ENCODE results near the gene AMN1.
A peak's percentile ranks its signal among the peaks of the same experiment; 100 is the strongest.
"Not testable (repeated sequence)": the region's sequence is repeated elsewhere in the genome, so short reads cannot be mapped to it uniquely, and the experiment has no call there.

Gene AMN1

DNA sequence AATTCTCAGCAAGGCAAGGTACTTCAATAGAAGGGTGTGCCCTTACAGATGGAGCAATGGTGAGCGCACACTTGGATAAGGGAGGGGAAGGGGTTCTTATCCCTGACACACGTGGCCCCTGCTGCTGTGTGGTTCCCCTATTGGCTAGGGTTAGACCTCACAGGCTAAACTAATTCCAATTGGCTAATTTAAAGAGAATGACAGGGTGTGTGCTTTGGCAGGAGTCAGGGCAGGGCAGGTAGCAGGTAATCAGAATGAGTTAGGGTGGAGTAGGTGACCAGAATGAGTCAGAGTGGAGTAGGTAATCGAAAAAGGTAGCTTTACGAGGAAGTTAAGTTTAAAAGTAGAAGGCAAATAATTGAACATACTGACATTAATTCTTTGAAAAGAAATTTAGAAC lies 15.5 kb upstream of the AMN1 start:
- ATAC-seq, H3K36me3 Mint-ChIP-seq, H3K4me3 Mint-ChIP-seq, H3K27me3 Mint-ChIP-seq, H3K9me3 Mint-ChIP-seq: not testable (repeated sequence)
- Mint-ChIP-seq H3K27ac (peak overlapping the region; percentile 88), H3K4me1 (peaks cover 71% of the 10 kb centered on the region)

GRCh38 chr12:31742891-31743290 lies 14.1 kb upstream of the AMN1 start:
- Mint-ChIP-seq H3K4me3 (peak overlapping the region; percentile 13), H3K4me1 (peaks cover 71% of the 10 kb centered on the region), H3K27me3 (no peaks in the 10 kb centered on the region), H3K36me3 (no peaks in the 10 kb centered on the region), H3K27ac (peak overlapping the region; percentile 88), H3K9me3 (no peaks in the 10 kb centered on the region)
- peak; percentile 79 for ATAC-seq

GRCh38 chr12:31740628-31741027 lies 11.8 kb upstream of the AMN1 start:
- Mint-ChIP-seq H3K36me3 (no peaks in the 10 kb centered on the region), H3K27me3 (no peaks in the 10 kb centered on the region), H3K9me3 (no peaks in the 10 kb centered on the region), H3K4me1 (peaks cover 67% of the 10 kb centered on the region), H3K4me3 (no peak overlapping the region), H3K27ac (peak overlapping the region; percentile 88)
- no peak for ATAC-seq

DNA sequence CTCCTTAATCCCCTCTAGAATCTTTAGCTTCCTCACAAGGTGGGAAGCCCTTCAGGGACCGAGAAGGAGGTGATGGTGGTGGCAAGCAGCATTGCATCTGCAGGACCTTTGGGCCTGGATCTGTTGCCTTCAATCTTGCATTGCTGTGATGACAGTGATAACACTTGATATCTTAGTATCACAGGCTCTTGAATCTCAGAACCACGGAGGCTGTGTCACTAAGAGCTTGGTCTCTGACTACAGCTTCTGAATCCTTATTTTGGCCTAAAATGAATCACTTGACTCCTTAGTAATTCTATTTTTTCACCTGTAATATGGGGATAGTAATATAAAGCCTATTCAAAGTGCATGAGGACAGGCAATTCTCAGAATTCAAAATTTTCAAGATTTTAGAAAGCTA lies 8.9 kb upstream of the AMN1 start:
- Mint-ChIP-seq H3K27me3 (no peaks in the 10 kb centered on the region), H3K27ac (peak overlapping the region; percentile 58), H3K36me3 (peaks cover 6% of the 10 kb centered on the region), H3K9me3 (peaks cover 4% of the 10 kb centered on the region), H3K4me3 (no peak overlapping the region), H3K4me1 (peaks cover 56% of the 10 kb centered on the region)
- no peak for ATAC-seq

GRCh38 chr12:31737345-31737744 lies 8.5 kb upstream of the AMN1 start:
- H3K4me1 Mint-ChIP-seq: peaks cover 54% of the 10 kb centered on the region
- H3K9me3 Mint-ChIP-seq: peaks cover 4% of the 10 kb centered on the region
- H3K36me3 Mint-ChIP-seq: peaks cover 6% of the 10 kb centered on the region
- H3K27ac Mint-ChIP-seq: peak overlapping the region; percentile 58
- H3K4me3 Mint-ChIP-seq: no peak overlapping the region
- no peaks in the 10 kb centered on the region for H3K27me3 Mint-ChIP-seq
- no peak for ATAC-seq

GRCh38 chr12:31736472-31736871 lies 7.7 kb upstream of the AMN1 start:
- Mint-ChIP-seq H3K27ac (no peak overlapping the region), H3K4me3 (no peak overlapping the region), H3K27me3 (no peaks in the 10 kb centered on the region), H3K9me3 (peaks cover 4% of the 10 kb centered on the region), H3K4me1 (peaks cover 46% of the 10 kb centered on the region), H3K36me3 (peaks cover 6% of the 10 kb centered on the region)
- peak; percentile 65 for ATAC-seq

GRCh38 chr12:31733549-31734432 lies 5.0 kb upstream of the AMN1 start:
- H3K36me3 Mint-ChIP-seq: peaks cover 19% of the 10 kb centered on the region
- H3K9me3 Mint-ChIP-seq, ATAC-seq, H3K27me3 Mint-ChIP-seq: not testable (repeated sequence)
- peak overlapping the region; percentile 52 for H3K27ac Mint-ChIP-seq
- peaks cover 47% of the 10 kb centered on the region for H3K4me1 Mint-ChIP-seq
- peak overlapping the region; percentile 63 for H3K4me3 Mint-ChIP-seq

DNA sequence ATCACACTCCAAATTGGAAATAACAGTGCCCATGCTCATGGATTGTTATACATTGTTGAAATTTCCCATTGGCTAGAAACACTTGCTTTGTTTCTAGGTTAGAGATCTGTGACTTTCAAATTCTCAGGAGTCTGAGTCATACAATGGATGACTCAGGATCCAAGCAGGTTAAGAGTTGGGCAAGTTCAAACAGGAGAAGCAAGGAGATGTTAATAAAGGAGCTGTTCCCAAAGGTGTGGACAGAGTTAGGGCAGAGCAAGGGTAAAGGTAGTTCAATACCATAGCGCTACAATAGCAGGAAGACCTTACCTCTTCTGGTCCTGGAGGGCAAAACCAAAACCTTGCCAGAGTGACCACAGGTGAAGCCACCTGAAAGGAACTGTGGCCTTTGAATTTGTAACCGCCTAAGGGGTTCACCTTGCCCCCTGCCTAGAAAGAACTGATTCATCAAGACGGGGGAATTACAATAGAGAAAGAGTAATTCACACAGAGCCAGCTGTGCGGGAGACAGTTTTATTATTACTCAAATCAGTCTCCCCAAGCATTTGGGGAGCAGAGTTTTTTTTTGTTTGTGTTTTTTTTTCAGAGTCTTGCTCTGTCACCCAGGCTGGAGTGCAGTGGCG lies 4.2 kb upstream of the AMN1 start:
- peak overlapping the region; percentile 52 for H3K27ac Mint-ChIP-seq
- H3K36me3 Mint-ChIP-seq: peaks cover 19% of the 10 kb centered on the region
- peak overlapping the region; percentile 63 for H3K4me3 Mint-ChIP-seq
- no peak for ATAC-seq
- H3K4me1 Mint-ChIP-seq: peaks cover 42% of the 10 kb centered on the region
- H3K9me3 Mint-ChIP-seq: peaks cover 8% of the 10 kb centered on the region
- H3K27me3 Mint-ChIP-seq: no peaks in the 10 kb centered on the region

DNA sequence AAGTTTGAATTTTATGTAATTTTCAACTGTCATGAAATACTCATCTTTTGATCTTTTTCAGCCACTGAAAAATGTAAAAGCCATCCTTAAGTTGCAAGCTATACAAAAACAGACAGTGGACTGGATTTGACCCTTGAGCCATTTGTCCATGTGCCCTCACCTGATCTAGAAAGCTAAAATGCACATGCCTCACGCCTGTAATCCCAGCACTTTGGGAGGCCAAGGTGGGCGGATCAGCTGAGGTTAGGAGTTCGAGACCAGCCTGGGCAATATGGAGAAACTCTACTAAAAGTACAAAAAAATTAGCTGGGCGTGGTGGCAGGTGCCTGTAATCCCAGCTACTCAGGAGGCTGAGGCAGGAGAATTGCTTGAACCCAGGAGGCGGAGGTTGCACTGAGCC lies 2.4 kb upstream of the AMN1 start:
- Mint-ChIP-seq H3K4me3 (peak overlapping the region; percentile 43), H3K36me3 (peaks cover 19% of the 10 kb centered on the region), H3K4me1 (peaks cover 51% of the 10 kb centered on the region)
- H3K27ac Mint-ChIP-seq, H3K9me3 Mint-ChIP-seq, ATAC-seq, H3K27me3 Mint-ChIP-seq: not testable (repeated sequence)

DNA sequence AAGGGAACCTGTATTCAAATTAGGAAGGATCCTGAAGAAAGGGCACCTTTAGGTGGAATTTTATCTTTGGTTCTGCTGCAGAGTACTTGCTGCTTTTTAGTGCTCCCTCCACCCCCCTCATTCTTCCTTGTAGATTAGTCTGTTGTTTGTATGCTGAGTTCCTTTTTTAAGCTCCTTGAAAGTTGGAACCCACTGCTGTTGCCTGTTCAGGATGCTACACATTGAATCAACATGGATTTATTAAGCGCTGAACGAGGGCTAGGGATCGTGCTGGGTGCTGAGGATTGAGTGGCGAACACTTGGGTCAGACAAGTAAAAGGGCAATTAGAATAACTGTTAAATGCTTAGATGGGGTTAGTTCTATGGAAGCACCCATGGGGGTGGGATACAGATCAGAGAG lies 884 bp upstream of the AMN1 start:
- H3K27ac Mint-ChIP-seq: peak overlapping the region; percentile 99
- peaks cover 52% of the 10 kb centered on the region for H3K4me1 Mint-ChIP-seq
- H3K9me3 Mint-ChIP-seq: peaks cover 4% of the 10 kb centered on the region
- H3K36me3 Mint-ChIP-seq: peaks cover 13% of the 10 kb centered on the region
- H3K4me3 Mint-ChIP-seq: peak overlapping the region; percentile 97
- ATAC-seq: no peak
- H3K27me3 Mint-ChIP-seq: no peaks in the 10 kb centered on the region

DNA sequence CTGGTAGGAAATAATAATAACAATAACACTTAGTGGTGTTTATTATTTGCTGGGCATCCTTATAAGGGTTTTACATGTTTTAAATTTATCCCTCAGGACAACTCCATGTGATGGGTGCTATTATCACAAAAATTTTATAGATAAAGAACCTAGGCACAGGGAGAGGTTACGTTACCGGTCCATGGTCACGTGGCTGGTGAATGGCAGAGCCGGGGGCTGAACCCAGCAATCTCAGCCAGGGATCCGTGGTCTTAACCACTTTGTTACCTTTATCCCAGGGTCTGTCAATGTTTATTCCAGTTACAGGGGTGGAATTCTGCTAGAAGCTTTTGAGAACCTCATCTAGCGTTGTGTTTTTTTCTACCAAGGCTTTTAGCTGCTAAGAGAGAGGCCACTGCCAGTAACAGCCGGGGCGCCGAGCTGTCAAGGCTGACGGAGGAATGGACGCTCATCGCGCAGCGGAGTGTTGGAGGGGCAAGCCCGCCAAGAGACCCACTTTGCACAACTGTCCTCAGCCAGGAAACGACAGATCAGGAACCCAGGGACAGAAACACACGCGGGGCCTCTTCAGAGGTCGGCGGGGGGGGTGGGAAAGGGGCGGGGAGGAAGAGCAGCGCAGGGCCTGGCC lies 418 bp downstream of the AMN1 start:
- Mint-ChIP-seq H3K4me1 (peaks cover 61% of the 10 kb centered on the region), H3K4me3 (peak overlapping the region; percentile 97), H3K36me3 (peaks cover 13% of the 10 kb centered on the region), H3K27ac (peak overlapping the region; percentile 99), H3K27me3 (no peaks in the 10 kb centered on the region), H3K9me3 (peaks cover 4% of the 10 kb centered on the region)
- peak; percentile 35 for ATAC-seq

DNA sequence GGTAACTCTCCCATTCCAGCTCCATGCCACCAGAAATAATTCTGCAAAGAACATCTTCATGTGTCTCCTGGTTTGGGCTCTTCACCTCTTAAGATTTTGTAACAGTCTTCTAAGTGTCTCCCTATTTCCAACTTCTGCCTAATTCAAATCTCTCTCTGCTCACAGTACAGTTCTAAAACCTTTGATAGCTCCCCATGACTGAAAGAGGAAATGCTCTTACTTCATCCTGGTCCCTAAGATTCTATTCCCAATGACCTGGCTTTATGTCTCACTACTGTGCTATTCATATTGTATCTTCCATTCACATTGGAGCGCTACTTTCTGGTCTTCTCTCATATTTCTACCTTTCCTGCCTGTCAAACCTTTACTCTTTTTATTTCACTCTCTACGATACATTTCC lies 1.6 kb downstream of the AMN1 start:
- peak overlapping the region; percentile 99 for H3K27ac Mint-ChIP-seq
- no peaks in the 10 kb centered on the region for H3K27me3 Mint-ChIP-seq
- H3K36me3 Mint-ChIP-seq: peaks cover 13% of the 10 kb centered on the region
- H3K4me1 Mint-ChIP-seq: peaks cover 64% of the 10 kb centered on the region
- peak overlapping the region; percentile 4 for H3K4me3 Mint-ChIP-seq
- ATAC-seq: no peak
- H3K9me3 Mint-ChIP-seq: peaks cover 4% of the 10 kb centered on the region

DNA sequence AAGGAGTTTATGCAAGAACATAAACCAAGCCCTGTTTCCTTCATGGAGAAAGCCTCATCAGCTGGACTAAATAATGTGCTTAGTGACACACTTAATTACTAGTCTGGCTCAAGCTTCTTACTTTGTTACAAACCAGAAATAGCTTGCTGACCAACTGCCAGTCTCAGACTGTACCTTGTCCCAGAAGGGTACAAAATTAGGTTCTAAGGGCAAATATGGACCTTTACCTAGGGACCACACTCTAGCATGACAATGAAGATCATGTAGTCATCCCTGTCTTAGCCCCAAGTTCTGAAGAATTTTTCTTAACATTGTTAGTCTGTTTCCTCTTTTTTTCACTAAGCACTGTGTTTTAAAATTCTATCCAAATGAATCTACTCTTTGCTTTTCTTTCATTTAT lies 2.2 kb downstream of the AMN1 start:
- H3K4me3 Mint-ChIP-seq: no peak overlapping the region
- peak overlapping the region; percentile 99 for H3K27ac Mint-ChIP-seq
- H3K4me1 Mint-ChIP-seq: peaks cover 70% of the 10 kb centered on the region
- peaks cover 4% of the 10 kb centered on the region for H3K9me3 Mint-ChIP-seq
- H3K27me3 Mint-ChIP-seq: no peaks in the 10 kb centered on the region
- H3K36me3 Mint-ChIP-seq: peaks cover 13% of the 10 kb centered on the region
- no peak for ATAC-seq

- Mint-ChIP-seq H3K4me1 (peaks cover 70% of the 10 kb centered on the region), H3K4me3 (no peak overlapping the region), H3K9me3 (no peaks in the 10 kb centered on the region), H3K36me3 (peaks cover 12% of the 10 kb centered on the region), H3K27ac (peak overlapping the region; percentile 88), H3K27me3 (no peaks in the 10 kb centered on the region)
- ATAC-seq: no peak
Measured at GRCh38 chr12:31724557-31724956, 4.3 kb downstream of the AMN1 start.

DNA sequence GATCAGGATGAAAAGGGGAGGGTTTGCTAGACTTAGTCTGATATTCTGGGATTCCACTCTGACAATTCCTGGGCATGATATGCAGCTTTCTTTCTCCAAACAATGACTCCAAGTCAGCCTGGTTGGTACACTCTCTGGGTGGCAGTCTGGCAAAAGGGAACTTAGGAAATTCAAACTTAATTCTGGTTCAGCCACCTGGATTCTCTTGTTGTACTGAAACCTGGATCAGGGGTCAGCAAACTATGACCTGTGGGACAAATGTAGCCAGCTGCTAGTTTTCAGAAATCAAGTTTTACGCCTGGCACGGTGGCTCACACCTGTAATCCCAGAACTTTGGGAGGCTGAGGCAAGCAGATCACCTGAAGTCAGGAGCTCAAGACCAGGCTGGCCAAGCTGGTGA lies 6.2 kb downstream of the AMN1 start:
- H3K27ac Mint-ChIP-seq: peak overlapping the region; percentile 88

More for the DNA sequence above, 6.2 kb downstream of the AMN1 start:
- H3K4me3 Mint-ChIP-seq: peak overlapping the region; percentile 33
- peaks cover 5% of the 10 kb centered on the region for H3K9me3 Mint-ChIP-seq
- no peak for ATAC-seq
- H3K27me3 Mint-ChIP-seq: no peaks in the 10 kb centered on the region
- peaks cover 73% of the 10 kb centered on the region for H3K4me1 Mint-ChIP-seq
- H3K36me3 Mint-ChIP-seq: peaks cover 29% of the 10 kb centered on the region
